ENCODE results near the gene TRPV2. TPM values are rescaled to one million over a fixed set of nuclear protein-coding genes. Genes with fewer than 3 reads are reported as not detected.
A peak's percentile ranks its signal among the peaks of the same experiment; 100 is the strongest.

The TRPV2 gene
- total RNA-seq, 4 donors from 2014 or later: 3.9 to 19.0 (median 7.7) TPM

- peaks cover 0 to 72% (median 12%) of the 10 kb centered on the region in 4 donors for H3K4me1 ChIP-seq
- peak in 2 of 3 donors; percentile 92 to 93 for DNase-seq
These were observed 50.5 kb downstream of the TRPV2 start for GRCh38 chr17:16465861-16466338.

GRCh38 chr17:16466407-16466806, 51.0 kb downstream of the TRPV2 start:
- H3K27ac ChIP-seq: peak overlapping the region in 3 of 4 donors; percentile 74 to 99 (median 96)
- peaks cover 0 to 11% (median 0%) of the 10 kb centered on the region in 3 donors for H3K36me3 ChIP-seq
- H3K4me1 ChIP-seq: peaks cover 0 to 77% (median 12%) of the 10 kb centered on the region in 4 donors
- H3K4me3 ChIP-seq: peak overlapping the region in 2 of 4 donors; percentile 30 to 37
- no peaks in the 10 kb centered on the region for H3K9me3 ChIP-seq
- H3K27me3 ChIP-seq: no peaks in the 10 kb centered on the region
- DNase-seq: peak in 2 of 3 donors; percentile 77 to 79
- peak in 1 of 2 donors; percentile 8 for TF ChIP-seq POLR2A (IDR thresholded peaks at IDR 0.05)
- TF ChIP-seq CTCF (IDR thresholded peaks at IDR 0.05): peak in 1 of 6 experiments; percentile 6

More at GRCh38 chr17:16465861-16466338, 50.5 kb downstream of the TRPV2 start:
- TF ChIP-seq POLR2A (IDR thresholded peaks at IDR 0.05) (peak; percentile 83 to 94), CTCF (IDR thresholded peaks at IDR 0.05) (peak in 2 of 6 experiments; percentile 4 to 12)
- peaks cover 0 to 16% (median 0%) of the 10 kb centered on the region in 3 donors for H3K36me3 ChIP-seq
- H3K27me3 ChIP-seq: no peaks in the 10 kb centered on the region
- H3K9me3 ChIP-seq: no peaks in the 10 kb centered on the region
- peak overlapping the region in 3 of 4 donors; percentile 88 to 99 (median 96) for H3K27ac ChIP-seq
- peak overlapping the region in 2 of 4 donors; percentile 30 to 37 for H3K4me3 ChIP-seq

DNA sequence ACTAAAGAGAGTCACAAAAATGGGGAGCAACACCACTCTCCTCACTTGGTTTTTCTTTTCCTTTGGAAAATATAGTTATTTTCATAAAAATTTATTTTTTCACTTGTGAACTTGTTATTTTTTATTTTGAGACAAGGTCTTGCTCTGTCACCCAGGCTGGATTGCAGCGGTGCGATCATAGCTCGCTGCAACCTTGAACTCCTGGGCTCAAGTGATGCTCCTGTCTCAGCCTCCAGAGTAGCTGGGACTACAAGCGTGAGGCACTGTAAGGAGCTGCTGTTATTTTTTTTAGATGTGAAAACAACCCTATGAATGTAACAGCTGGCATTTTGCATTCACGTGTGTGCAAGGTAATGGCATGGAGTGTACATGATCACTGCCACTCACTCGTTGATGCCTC, 51.7 kb downstream of the TRPV2 start:
- no peak for TF ChIP-seq CTCF (IDR thresholded peaks at IDR 0.05)
- TF ChIP-seq POLR2A (IDR thresholded peaks at IDR 0.05): no peak
- peaks cover 0 to 5% (median 0%) of the 10 kb centered on the region in 3 donors for H3K36me3 ChIP-seq
- H3K4me1 ChIP-seq: peaks cover 0 to 78% (median 12%) of the 10 kb centered on the region in 4 donors
- H3K9me3 ChIP-seq: no peaks in the 10 kb centered on the region
- H3K27ac ChIP-seq: peak overlapping the region in 3 of 4 donors; percentile 74 to 99 (median 96)
- DNase-seq: no peak
- H3K4me3 ChIP-seq: peak overlapping the region in 1 of 4 donors; percentile 30
- no peaks in the 10 kb centered on the region for H3K27me3 ChIP-seq

DNA sequence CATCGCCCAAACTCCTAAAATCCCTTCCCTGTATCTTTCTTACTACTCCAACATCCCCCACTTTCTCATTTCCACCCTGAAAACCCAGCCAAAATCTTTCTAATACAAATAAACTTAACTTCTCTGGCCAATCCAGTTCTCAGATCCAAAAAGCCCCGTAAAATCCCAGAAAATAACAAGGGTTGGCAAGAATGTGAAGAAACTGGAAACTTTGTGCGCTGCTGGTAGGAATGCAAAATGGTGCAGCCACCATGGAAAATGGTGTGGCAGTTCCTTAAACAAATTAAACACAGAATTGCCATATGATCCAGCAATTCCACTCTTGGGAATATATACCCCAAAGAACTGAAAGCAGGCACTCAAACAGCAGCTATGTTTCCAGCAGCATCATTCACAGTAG, 52.5 kb downstream of the TRPV2 start:
- H3K4me3 ChIP-seq: no peak overlapping the region
- H3K27ac ChIP-seq: peak overlapping the region in 3 of 4 donors; percentile 74 to 99 (median 96)
- H3K36me3 ChIP-seq: no peaks in the 10 kb centered on the region
- H3K4me1 ChIP-seq: peaks cover 0 to 69% (median 12%) of the 10 kb centered on the region in 4 donors
- H3K9me3 ChIP-seq: no peaks in the 10 kb centered on the region
- no peaks in the 10 kb centered on the region for H3K27me3 ChIP-seq
- TF ChIP-seq POLR2A (IDR thresholded peaks at IDR 0.05): no peak
- no peak for TF ChIP-seq CTCF (IDR thresholded peaks at IDR 0.05)
- DNase-seq: no peak

DNA sequence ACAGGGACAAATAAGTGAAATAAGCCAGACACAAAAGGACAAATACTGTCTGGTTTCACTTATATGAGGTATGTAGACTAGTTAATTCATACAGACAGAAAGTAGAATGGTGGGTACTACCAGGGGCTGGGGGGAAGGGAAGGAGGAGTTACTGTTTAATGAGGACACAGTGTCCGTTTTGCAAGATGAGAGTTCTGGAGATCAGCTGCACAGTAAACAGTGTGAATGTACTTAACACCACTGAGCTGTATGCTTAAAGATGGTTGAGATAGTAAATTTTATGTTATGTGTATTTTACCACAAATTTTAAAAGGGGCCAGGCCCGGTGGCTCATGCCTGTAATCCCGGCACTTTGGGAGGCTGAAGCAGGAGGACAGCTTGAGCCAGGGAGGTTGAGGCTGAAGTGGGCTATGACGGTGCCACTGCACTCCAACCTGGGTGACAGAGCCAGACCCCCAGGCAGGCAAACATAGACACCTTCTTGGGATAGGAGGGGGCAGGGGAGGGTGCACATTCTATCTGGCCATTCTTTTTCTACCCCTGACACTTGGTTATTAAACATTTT, 53.1 kb downstream of the TRPV2 start:
- H3K27ac ChIP-seq: peak overlapping the region in 3 of 4 donors; percentile 74 to 99 (median 96)

More for the DNA sequence above, 53.1 kb downstream of the TRPV2 start:
- no peaks in the 10 kb centered on the region for H3K27me3 ChIP-seq
- no peaks in the 10 kb centered on the region for H3K36me3 ChIP-seq
- TF ChIP-seq POLR2A (IDR thresholded peaks at IDR 0.05): no peak
- TF ChIP-seq CTCF (IDR thresholded peaks at IDR 0.05): no peak
- DNase-seq: no peak
- H3K9me3 ChIP-seq: no peaks in the 10 kb centered on the region
- no peak overlapping the region for H3K4me3 ChIP-seq
- H3K4me1 ChIP-seq: peaks cover 0 to 63% (median 10%) of the 10 kb centered on the region in 4 donors

All from Peyer's patch (tissue), 4 donors.